Measurements from ENCODE around the gene PPM1H.
A peak's percentile ranks its signal among the peaks of the same experiment; 100 is the strongest.

PPM1H gene

GRCh38 chr12:62933602-62934238, 1.2 kb downstream of the PPM1H start:
- peaks cover 0 to 11% (median 7%) of the 10 kb centered on the region in 4 donors for H3K4me1 ChIP-seq
- H3K27me3 ChIP-seq: no peaks in the 10 kb centered on the region
- intact Hi-C loops (cut with DNase I; ENCODE audit: low total_unique reads): loop anchor here (5.0 to 10.0 kb wide), 2 partner anchors 69 to 116 kb away; no protein-coding TSS in a partner anchor
- H3K27ac ChIP-seq: peak overlapping the region; percentile 73 to 85
- TF ChIP-seq CTCF (IDR thresholded peaks at IDR 0.05): no peak
- H3K9me3 ChIP-seq: no peaks in the 10 kb centered on the region
- peak overlapping the region; percentile 77 to 94 for H3K4me3 ChIP-seq
- DNase-seq: no peak
- no peaks in the 10 kb centered on the region for H3K36me3 ChIP-seq

- intact Hi-C loops (cut with DNase I; ENCODE audit: low total_unique reads): loop anchor here (5.0 to 10.0 kb wide), 2 partner anchors 68 to 116 kb away; no protein-coding TSS in a partner anchor
Measured at GRCh38 chr12:62933220-62933601, 1.7 kb downstream of the PPM1H start.

GRCh38 chr12:62931477-62931876, 3.5 kb downstream of the PPM1H start:
- Histone ChIP-seq H3K36me3 (no peaks in the 10 kb centered on the region), H3K4me3 (no peak overlapping the region), H3K4me1 (peaks cover 0 to 11% (median 7%) of the 10 kb centered on the region in 4 donors), H3K27ac (no peak overlapping the region), H3K27me3 (no peaks in the 10 kb centered on the region), H3K9me3 (no peaks in the 10 kb centered on the region)
- DNase-seq: no peak
- intact Hi-C loops (cut with DNase I; ENCODE audit: low total_unique reads): loop anchor here (5.0 to 10.0 kb wide), 2 partner anchors 67 to 114 kb away; no protein-coding TSS in a partner anchor
- TF ChIP-seq CTCF (IDR thresholded peaks at IDR 0.05): no peak

More at GRCh38 chr12:62933220-62933601, 1.7 kb downstream of the PPM1H start:
- Histone ChIP-seq H3K4me3 (peak overlapping the region; percentile 77 to 94), H3K27ac (peak overlapping the region; percentile 73 to 85), H3K27me3 (no peaks in the 10 kb centered on the region), H3K36me3 (no peaks in the 10 kb centered on the region), H3K4me1 (peaks cover 0 to 11% (median 7%) of the 10 kb centered on the region in 4 donors), H3K9me3 (no peaks in the 10 kb centered on the region)
- DNase-seq: no peak
- no peak for TF ChIP-seq CTCF (IDR thresholded peaks at IDR 0.05)

GRCh38 chr12:62930546-62931425, 4.2 kb downstream of the PPM1H start:
- no peaks in the 10 kb centered on the region for H3K36me3 ChIP-seq
- no peak overlapping the region for H3K4me3 ChIP-seq
- H3K4me1 ChIP-seq: peaks cover 0 to 11% (median 7%) of the 10 kb centered on the region in 4 donors
- H3K27me3 ChIP-seq: no peaks in the 10 kb centered on the region
- no peak for DNase-seq
- intact Hi-C loops (cut with DNase I; ENCODE audit: low total_unique reads): loop anchor here (5.0 to 10.0 kb wide), 2 partner anchors 66 to 113 kb away; no protein-coding TSS in a partner anchor
- TF ChIP-seq CTCF (IDR thresholded peaks at IDR 0.05): no peak
- no peaks in the 10 kb centered on the region for H3K9me3 ChIP-seq
- no peak overlapping the region for H3K27ac ChIP-seq

- H3K9me3 ChIP-seq: no peaks in the 10 kb centered on the region
Measured at GRCh38 chr12:62928632-62929031, 6.3 kb downstream of the PPM1H start.

More at GRCh38 chr12:62928632-62929031, 6.3 kb downstream of the PPM1H start:
- no peak overlapping the region for H3K4me3 ChIP-seq
- no peak for DNase-seq
- peaks cover 0 to 8% (median 7%) of the 10 kb centered on the region in 4 donors for H3K4me1 ChIP-seq
- TF ChIP-seq CTCF (IDR thresholded peaks at IDR 0.05): no peak
- H3K27me3 ChIP-seq: no peaks in the 10 kb centered on the region
- H3K27ac ChIP-seq: no peak overlapping the region
- intact Hi-C loops (cut with DNase I; ENCODE audit: low total_unique reads): no loop called here
- no peaks in the 10 kb centered on the region for H3K36me3 ChIP-seq
